Ovary (tissue), 10 donors: Measurements from ENCODE around the gene ZNF487. TPM values are rescaled to one million over a fixed set of nuclear protein-coding genes. Genes with fewer than 3 reads are reported as not detected.

ENCODE experiments used
- DNase-seq, 5 donors: peaks; one replicate each; pipeline ENCODE4 v3.0.0-alpha.2; 2019 to 2020
- H3K27ac ChIP-seq, 2 donors: fragments of 200-600 bp; one replicate each; pipeline versions ENCODE4 v1.5.1 to v1.8.0; 2019 to 2022
- H3K27me3 ChIP-seq: fragments of 200-600 bp; one replicate; pipeline ENCODE4 v1.8.0; 2022
- H3K36me3 ChIP-seq: fragments of 200-600 bp; sonication (generic); one replicate; pipeline ENCODE4 v1.5.1; 2019
- H3K4me1 ChIP-seq: one replicate; pipeline ENCODE4 v1.8.1; 2013; ENCODE audit warnings: mild to moderate bottlenecking, moderate library complexity; ENCODE audit not compliant: insufficient read depth
- H3K4me3 ChIP-seq: fragments of 200-600 bp; sonication (generic); one replicate; pipeline ENCODE4 v1.5.1; 2017
- H3K9me3 ChIP-seq, 2 donors: fragments of 200-600 bp in 1 of 2; sonication (generic) in 1 of 2; one replicate each; pipeline versions ENCODE4 v1.5.1 to v1.8.1; 2013 to 2019; ENCODE audit warnings: mild to moderate bottlenecking in 1 of 2, moderate library complexity in 1 of 2
- EP300 ChIP-seq: sonication (generic); formaldehyde crosslinking; IDR thresholded peaks from one replicate; pipeline ENCODE4 v1.6.1; 2017; ENCODE audit warnings: antibody characterized with exemption
- POLR2A ChIP-seq: fragments of 450-650 bp; IDR thresholded peaks from one replicate; pipeline ENCODE4 v1.6.1; 2017; ENCODE audit warnings: antibody characterized with exemption, mild to moderate bottlenecking, moderate library complexity
- WGBS, 3 donors: extraction: QIAGEN DNeasy Blood & Tissue Kit in 1 of 3; methylation state at CpG; one replicate each; pipeline versions ENCODE4 v1.1.5 to v1.1.7; 2013 to 2017; 5-methylcytosine and 5-hydroxymethylcytosine counted together
- intact Hi-C, 4 donors: fragments of 100-400 bp; cut with DNase I; formaldehyde crosslinking; loops; one replicate each; pipeline versions ENCODE4 v1.11.0 to v1.15.1; 2022 to 2023
- long read RNA-seq, 3 donors: library from polyadenylated mRNA in 2 of 3; unstranded in 2 of 3; transcript quantifications; one replicate each; pipeline ENCODE4 v2.0.0 and lab custom pipeline, GENCODE V29; 2021 to 2026
- polyA plus RNA-seq, 2 donors: library from polyadenylated mRNA; stranded (reverse); fragments of 200-250 nt in 1 of 2; fragments of 350-450 nt in 1 of 2; fragmentation: Illumina TruSeq in 1 of 2; extraction: RNeasy Lipid Tissue Mini Kit (QIAGEN cat#74804) in 1 of 2; gene quantifications; one replicate each; pipeline ENCODE4 v1.2.3, GENCODE V29; 2013 to 2014
- total RNA-seq, 7 donors: library from RNA; depleted of rRNA in 2 of 7; stranded (reverse); fragments of >200 nt in 2 of 7; fragmentation: NEBNext Ultra II Directional in 3 of 7; extraction: Animal tissue kit (Norgen Biotek cat#: 25700) in 3 of 7; gene quantifications; one replicate each; pipeline versions ENCODE4 v1.1.0 to v1.2.4, GENCODE V29; 2016 to 2023
- TF ChIP-seq, protein P1 (sequence below), 3 donors: fragments of 450-650 bp in 2 of 3; fragments of 200-600 bp in 1 of 3; IDR thresholded peaks; one replicate each; pipeline versions ENCODE4 v1.5.1 to v1.8.0; 2016 to 2022; ENCODE audit warnings: antibody characterized with exemption in 3 of 3, mild to moderate bottlenecking in 1 of 3
- donor health status: DM: no; HTN: no; CAD: no; lungs with moderate emphysema.
- donor health status: DM: no; HTN: no; CAD: no.
- donor health status: Bipolar disorder and iron deficiency.
- donor health status: DM: yes; HTN: yes; CAD: no.
- donor health status: DM: no; HTN: no; CAD: no.
- donor health status: DM: yes; HTN: yes; CAD: no.

Gene ZNF487
- 10 to 100 TPM in 2 of 7 donors, 1 to 10 TPM in 5; 6.4 to 30.1 (median 8.7) TPM for total RNA-seq
- polyA plus RNA-seq, result 1 to 10 TPM; 6.4 to 8.2 TPM
- long read RNA-seq, donor 1, partial matches to known transcripts, result 1 of 13 reads
- long read RNA-seq, donor 1, other reads (novel, unspliced or antisense), result 5 of 13 reads
- long read RNA-seq, donor 2, partial matches to known transcripts, result 0 of 2 reads
- long read RNA-seq, donor 2, other reads (novel, unspliced or antisense), result 0 of 2 reads
- long read RNA-seq, donor 3, partial matches to known transcripts, result 1 of 11 reads
- long read RNA-seq, donor 3, other reads (novel, unspliced or antisense), result 5 of 11 reads

DNA sequence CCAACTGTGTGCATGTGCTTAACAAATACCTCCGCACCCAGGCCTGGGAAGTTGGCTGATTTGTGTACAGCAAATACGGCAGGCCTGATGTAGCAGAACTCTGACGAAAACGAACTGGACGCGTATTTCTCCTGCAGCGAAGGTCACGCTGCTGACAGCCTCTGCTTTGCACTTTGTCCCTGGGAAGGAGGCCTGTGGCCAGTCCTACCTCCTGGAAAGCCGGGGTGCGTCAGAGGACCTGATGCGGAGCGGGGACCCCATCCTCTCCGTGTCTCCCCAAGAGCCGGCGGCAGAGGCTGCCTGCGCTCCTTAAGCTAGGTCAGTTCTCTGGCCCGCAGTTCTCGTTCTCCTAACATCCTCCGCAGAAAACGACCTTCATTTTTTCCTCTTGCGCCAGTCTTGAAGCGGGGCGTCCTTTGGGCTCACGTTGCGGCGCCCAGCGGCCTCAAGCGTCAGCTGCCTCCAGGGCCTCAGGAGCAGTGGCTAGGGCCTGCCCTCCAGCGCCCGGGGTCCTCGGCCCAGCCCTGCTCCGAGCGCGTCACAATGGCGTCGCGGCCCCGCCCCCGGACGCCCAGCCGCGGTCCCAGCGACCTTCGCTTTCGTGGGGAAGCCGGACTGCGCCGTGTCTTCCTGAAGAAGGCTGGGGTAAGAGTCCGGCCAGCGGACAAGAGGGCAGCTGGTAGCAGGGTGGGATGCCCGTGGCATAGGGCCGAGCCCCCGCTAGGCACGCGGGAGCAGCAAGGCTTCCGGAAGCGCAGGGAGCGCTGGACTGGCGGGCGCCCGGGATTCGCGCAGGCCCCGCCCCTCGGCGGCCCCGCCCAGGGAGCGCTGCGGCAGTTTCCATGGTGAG lies at the start of gene ZNF487:
Gene ZNF487, plus strand, starts transcription at position 821 of the 850 bp plus-strand sequence. CDS start 38,703 bp downstream, outside the sequence.
- Histone ChIP-seq H3K4me3 (peak within 1 kb of the TSS; percentile 68), H3K4me1 (peaks cover 2% of the 10 kb centered on the region), H3K36me3 (no peaks in the 10 kb centered on the region), H3K27me3 (no peaks in the 10 kb centered on the region), H3K27ac (peak within 1 kb of the TSS; percentile 84 to 97), H3K9me3 (no peaks in the 10 kb centered on the region)
- DNase-seq, result peak; percentile 85 to 94 (median 93)
- TF ChIP-seq EP300, result no peak
- TF ChIP-seq, protein P1, sequence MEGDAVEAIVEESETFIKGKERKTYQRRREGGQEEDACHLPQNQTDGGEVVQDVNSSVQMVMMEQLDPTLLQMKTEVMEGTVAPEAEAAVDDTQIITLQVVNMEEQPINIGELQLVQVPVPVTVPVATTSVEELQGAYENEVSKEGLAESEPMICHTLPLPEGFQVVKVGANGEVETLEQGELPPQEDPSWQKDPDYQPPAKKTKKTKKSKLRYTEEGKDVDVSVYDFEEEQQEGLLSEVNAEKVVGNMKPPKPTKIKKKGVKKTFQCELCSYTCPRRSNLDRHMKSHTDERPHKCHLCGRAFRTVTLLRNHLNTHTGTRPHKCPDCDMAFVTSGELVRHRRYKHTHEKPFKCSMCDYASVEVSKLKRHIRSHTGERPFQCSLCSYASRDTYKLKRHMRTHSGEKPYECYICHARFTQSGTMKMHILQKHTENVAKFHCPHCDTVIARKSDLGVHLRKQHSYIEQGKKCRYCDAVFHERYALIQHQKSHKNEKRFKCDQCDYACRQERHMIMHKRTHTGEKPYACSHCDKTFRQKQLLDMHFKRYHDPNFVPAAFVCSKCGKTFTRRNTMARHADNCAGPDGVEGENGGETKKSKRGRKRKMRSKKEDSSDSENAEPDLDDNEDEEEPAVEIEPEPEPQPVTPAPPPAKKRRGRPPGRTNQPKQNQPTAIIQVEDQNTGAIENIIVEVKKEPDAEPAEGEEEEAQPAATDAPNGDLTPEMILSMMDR (IDR thresholded peaks at IDR 0.05), result peak in 2 of 3 donors; percentile 13 to 25
- peak; percentile 89 for TF ChIP-seq POLR2A
- intact Hi-C loops, result loop anchor here in 1 of 4 donors (2.0 to 5.0 kb wide), 3 partner anchors 16 to 654 kb away; partner anchors contain the start of gene BMS1
- WGBS, 3 donors, result 0% methylated on average over 67 to 69 of the region's 69 CpGs

DNA sequence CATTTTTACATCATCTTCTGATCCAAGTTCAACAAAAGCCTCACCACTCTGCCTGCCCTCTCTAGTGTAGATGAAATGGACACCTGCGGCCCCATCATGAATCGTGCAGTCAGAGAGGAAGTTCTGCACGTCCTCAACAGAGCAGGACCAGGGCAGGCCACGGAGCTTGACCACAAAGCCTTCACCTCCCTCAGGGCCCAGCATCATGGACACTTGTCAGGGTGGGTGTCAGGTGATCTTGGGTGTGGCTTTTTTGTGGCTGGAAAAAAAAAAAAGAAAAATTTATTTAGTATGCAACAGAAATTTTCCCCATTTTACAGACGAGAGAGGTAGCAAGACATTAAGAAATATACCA lies 49.3 kb upstream of the ZNF487 start:
- 66 to 73% (median 72%) methylated on average over 5 of the region's 5 CpGs for WGBS, 3 donors

DNA sequence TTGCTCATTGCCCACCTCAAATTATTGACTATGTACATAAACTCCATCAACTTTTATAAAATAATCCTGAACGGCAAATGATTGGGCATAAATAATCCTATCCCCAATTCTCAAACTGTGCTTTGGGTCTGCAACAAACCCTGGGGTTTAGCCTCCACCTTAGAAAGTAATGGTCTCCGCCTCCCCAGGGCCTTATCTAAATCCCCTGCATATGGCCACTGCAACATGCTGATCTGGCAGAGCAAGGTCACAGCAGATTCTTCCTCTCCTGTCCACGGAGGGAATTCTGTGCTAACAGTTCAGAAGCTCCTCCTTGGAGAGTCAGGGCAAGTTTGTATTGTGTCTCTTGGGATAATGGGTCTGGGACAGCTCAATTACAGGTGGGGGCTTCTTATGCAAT lies 47.0 kb upstream of the ZNF487 start:
- Histone ChIP-seq H3K9me3 (no peaks in the 10 kb centered on the region), H3K4me3 (no peak overlapping the region), H3K27me3 (no peaks in the 10 kb centered on the region), H3K27ac (no peak overlapping the region), H3K4me1 (no peaks in the 10 kb centered on the region), H3K36me3 (no peaks in the 10 kb centered on the region)
- DNase-seq, result peak in 1 of 5 donors; percentile 7
- WGBS, 3 donors, result 45 to 58% (median 49%) methylated on average over 3 of the region's 3 CpGs
- intact Hi-C loops, result no loop called here
- TF ChIP-seq, protein P1 (IDR thresholded peaks at IDR 0.05), result no peak
- no peak for TF ChIP-seq POLR2A
- no peak for TF ChIP-seq EP300

More for the DNA sequence above, 49.3 kb upstream of the ZNF487 start:
- Histone ChIP-seq H3K9me3 (no peaks in the 10 kb centered on the region), H3K4me3 (no peak overlapping the region), H3K27ac (no peak overlapping the region), H3K36me3 (no peaks in the 10 kb centered on the region), H3K27me3 (no peaks in the 10 kb centered on the region), H3K4me1 (peaks cover 2% of the 10 kb centered on the region)
- intact Hi-C loops, result no loop called here
- DNase-seq, result peak in 1 of 5 donors; percentile 17
- no peak for TF ChIP-seq EP300
- TF ChIP-seq POLR2A, result no peak
- TF ChIP-seq, protein P1 (IDR thresholded peaks at IDR 0.05), result no peak

DNA sequence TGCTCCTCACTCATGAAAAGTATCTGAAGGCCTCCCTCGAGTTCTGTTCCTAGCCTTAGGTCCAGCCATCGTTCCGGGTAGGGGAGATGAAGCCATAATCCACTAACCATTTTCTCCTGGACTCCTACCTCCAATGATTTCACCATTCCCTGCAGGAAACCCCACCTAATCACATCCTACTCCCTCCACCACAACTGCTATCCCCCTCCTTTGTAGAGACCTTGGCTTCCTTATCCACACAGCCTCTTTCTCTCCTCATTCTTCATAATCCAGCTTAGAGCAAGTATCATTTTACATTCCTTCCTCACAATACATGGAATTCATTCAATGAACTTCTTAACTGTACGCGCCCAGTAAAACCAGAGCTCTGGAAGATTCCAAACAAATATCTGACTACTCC lies 46.6 kb upstream of the ZNF487 start:
- Histone ChIP-seq H3K4me1 (no peaks in the 10 kb centered on the region), H3K9me3 (no peaks in the 10 kb centered on the region), H3K4me3 (no peak overlapping the region), H3K27ac (no peak overlapping the region), H3K36me3 (no peaks in the 10 kb centered on the region), H3K27me3 (no peaks in the 10 kb centered on the region)
- no peak for DNase-seq
- TF ChIP-seq EP300 (no peak), POLR2A (no peak)
- TF ChIP-seq, protein P1 (IDR thresholded peaks at IDR 0.05), result no peak
- intact Hi-C loops, result no loop called here
- 72 to 82% (median 79%) methylated on average over 5 of the region's 5 CpGs for WGBS, 3 donors
